ENCODE measurements around the gene ZNF333. TPM values are rescaled to one million over a fixed set of nuclear protein-coding genes. Genes with fewer than 3 reads are reported as not detected.

The ZNF333 gene
- total RNA-seq, 1 donor from 2014 or later, result 20.4 TPM

GRCh38 chr19:14718522-14719116, 28.8 kb downstream of the ZNF333 start:
- Mint-ChIP-seq H3K36me3 (peaks cover 85% of the 10 kb centered on the region), H3K27ac (no peak overlapping the region), H3K9me3 (peaks cover 73% of the 10 kb centered on the region), H3K27me3 (ENCODE audit: insufficient read depth, low read depth) (peaks cover 6% of the 10 kb centered on the region), H3K4me3 (no peak overlapping the region), H3K4me1 (no peaks in the 10 kb centered on the region)
- no peak overlapping the region for H2AFZ ChIP-seq (replicated peaks)
- no peak overlapping the region for H3K9ac ChIP-seq
- peaks cover 35% of the 10 kb centered on the region for H3K9me3 ChIP-seq (ENCODE audit: low read depth)
- peaks cover 25% of the 10 kb centered on the region for H3K36me3 ChIP-seq
- H3K27ac ChIP-seq, result no peak overlapping the region
- no peaks in the 10 kb centered on the region for H3F3A ChIP-seq (ENCODE audit: low read depth)
- no peak overlapping the region for H3K4me2 ChIP-seq
- H3K27me3 ChIP-seq, result no peaks in the 10 kb centered on the region
- no peaks in the 10 kb centered on the region for H3K79me2 ChIP-seq (ENCODE audit: low read depth)
- TF ChIP-seq CTCF (IDR thresholded peaks at IDR 0.05) (no peak), EZH2 (IDR thresholded peaks at IDR 0.05) (no peak), EZH2phosphoT487 (IDR thresholded peaks at IDR 0.05) (no peak)
- DNase-seq (ENCODE audit: low spot score), result no peak
- no peaks in the 10 kb centered on the region for H4K20me1 ChIP-seq (ENCODE audit: low read depth)
- H3K4me3 ChIP-seq, result peak overlapping the region; percentile 8
- H3K4me1 ChIP-seq, result no peaks in the 10 kb centered on the region

GRCh38 chr19:14719162-14719561, 29.3 kb downstream of the ZNF333 start:
- Histone ChIP-seq H4K20me1 (ENCODE audit: low read depth) (no peaks in the 10 kb centered on the region), H3K36me3 (peaks cover 25% of the 10 kb centered on the region), H3K4me1 (no peaks in the 10 kb centered on the region), H3K4me3 (peak overlapping the region; percentile 8), H3K4me2 (no peak overlapping the region), H3F3A (ENCODE audit: low read depth) (no peaks in the 10 kb centered on the region), H2AFZ (replicated peaks) (no peak overlapping the region), H3K79me2 (ENCODE audit: low read depth) (no peaks in the 10 kb centered on the region), H3K27me3 (no peaks in the 10 kb centered on the region), H3K9ac (no peak overlapping the region), H3K9me3 (ENCODE audit: low read depth) (peaks cover 35% of the 10 kb centered on the region), H3K27ac (no peak overlapping the region)
- TF ChIP-seq EZH2phosphoT487 (IDR thresholded peaks at IDR 0.05), result no peak
- TF ChIP-seq CTCF (IDR thresholded peaks at IDR 0.05), result no peak
- TF ChIP-seq EZH2 (IDR thresholded peaks at IDR 0.05), result no peak
- Mint-ChIP-seq H3K36me3 (peaks cover 80% of the 10 kb centered on the region), H3K27ac (no peak overlapping the region), H3K4me3 (no peak overlapping the region), H3K27me3 (ENCODE audit: insufficient read depth, low read depth) (peaks cover 6% of the 10 kb centered on the region), H3K9me3 (peaks cover 75% of the 10 kb centered on the region), H3K4me1 (no peaks in the 10 kb centered on the region)
- DNase-seq (ENCODE audit: low spot score), result no peak

GRCh38 chr19:14722127-14722526, 32.3 kb downstream of the ZNF333 start:
- Mint-ChIP-seq H3K27me3 (ENCODE audit: insufficient read depth, low read depth) (no peaks in the 10 kb centered on the region), H3K27ac (no peak overlapping the region), H3K4me3 (no peak overlapping the region), H3K36me3 (peaks cover 51% of the 10 kb centered on the region), H3K9me3 (peaks cover 72% of the 10 kb centered on the region), H3K4me1 (no peaks in the 10 kb centered on the region)
- Histone ChIP-seq H3K36me3 (peaks cover 24% of the 10 kb centered on the region), H3K4me3 (no peak overlapping the region), H3K27ac (no peak overlapping the region), H3K4me1 (no peaks in the 10 kb centered on the region), H3K9ac (no peak overlapping the region), H3F3A (ENCODE audit: low read depth) (no peaks in the 10 kb centered on the region), H2AFZ (replicated peaks) (no peak overlapping the region), H3K27me3 (no peaks in the 10 kb centered on the region), H3K4me2 (no peak overlapping the region), H3K79me2 (ENCODE audit: low read depth) (no peaks in the 10 kb centered on the region), H3K9me3 (ENCODE audit: low read depth) (peaks cover 35% of the 10 kb centered on the region), H4K20me1 (ENCODE audit: low read depth) (no peaks in the 10 kb centered on the region)
- TF ChIP-seq CTCF (IDR thresholded peaks at IDR 0.05), result no peak
- no peak for TF ChIP-seq EZH2 (IDR thresholded peaks at IDR 0.05)
- TF ChIP-seq EZH2phosphoT487 (IDR thresholded peaks at IDR 0.05), result no peak
- no peak for DNase-seq (ENCODE audit: low spot score)
